Adrenal gland (tissue), 5 donors: ENCODE data around the gene TNFAIP1.
A peak's percentile ranks its signal among the peaks of the same experiment; 100 is the strongest.

Source experiments
- CTCF ChIP-seq, 6 experiments: fragments of 450-650 bp in 4 of 6; fragments of 200-600 bp in 2 of 6; sonication (generic) in 1 of 6; IDR thresholded peaks; 1 replicate in 5 of 6; 2 replicates in 1 of 6; pipeline versions ENCODE4 v1.5.1 to v1.8.0; 2016 to 2021; ENCODE audit warnings: antibody characterized with exemption in 6 of 6, mild to moderate bottlenecking in 2 of 6, moderate library complexity in 1 of 6
- POLR2A ChIP-seq, 2 donors: fragments of 450-650 bp; IDR thresholded peaks; one replicate each; pipeline ENCODE4 v1.6.1; 2017; ENCODE audit warnings: antibody characterized with exemption in 2 of 2, mild to moderate bottlenecking in 2 of 2, moderate library complexity in 1 of 2
- donor health status: DM: no; HTN: no; CAD: no.

GRCh38 chr17:28347261-28347891 lies 11.8 kb downstream of the TNFAIP1 start:
- TF ChIP-seq CTCF (IDR thresholded peaks at IDR 0.05) (no peak), POLR2A (IDR thresholded peaks at IDR 0.05) (peak in 1 of 2 donors; percentile 11)
